SK-N-MC (cell line): ENCODE data around the gene SCGB1D2.

Experiments used
- EZH2 ChIP-seq: fragments of 200-600 bp; sonication (generic); IDR thresholded peaks from one replicate; pipeline ENCODE4 v1.6.1; 2017; ENCODE audit warnings: antibody characterized with exemption
- POLR2AphosphoS5 ChIP-seq: IDR thresholded peaks from 2 replicates; pipeline ENCODE4 v1.6.1; 2012; ENCODE audit warnings: mild to moderate bottlenecking, low read depth, low read length, borderline replicate concordance

DNA sequence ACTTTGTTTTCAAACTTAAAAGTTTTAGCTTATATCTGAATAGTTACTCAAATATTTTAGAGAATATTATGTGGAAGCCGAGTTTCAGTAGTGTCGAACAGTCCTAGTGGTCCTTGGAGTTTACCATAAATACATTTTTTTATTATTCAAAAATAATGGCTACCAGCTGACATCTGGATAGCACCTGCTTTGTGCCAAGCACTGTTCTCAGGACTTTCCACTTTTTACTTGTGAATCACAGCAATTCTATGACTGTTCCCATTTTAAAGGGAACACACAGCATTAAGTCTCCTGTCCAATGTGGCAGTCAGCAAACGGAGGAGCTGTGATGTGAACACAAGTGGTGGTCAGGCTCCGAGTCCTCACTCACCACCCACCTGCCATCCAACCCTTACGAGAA is 37.6 kb upstream of the SCGB1D2 start:
- TF ChIP-seq EZH2 (no peak), POLR2AphosphoS5 (no peak)
